HPDE6-E6E7 (cell line): Measurements from ENCODE around the gene FSTL5.

Experiments
- DNase-seq: peaks from one replicate; pipeline ENCODE4 v3.0.0; 2011; ENCODE audit warnings: missing footprints; ENCODE audit errors: extremely low spot score

Gene FSTL5

GRCh38 chr4:161714022-161714751, 449.6 kb downstream of the FSTL5 start:
- peak; percentile 54 for DNase-seq

DNA sequence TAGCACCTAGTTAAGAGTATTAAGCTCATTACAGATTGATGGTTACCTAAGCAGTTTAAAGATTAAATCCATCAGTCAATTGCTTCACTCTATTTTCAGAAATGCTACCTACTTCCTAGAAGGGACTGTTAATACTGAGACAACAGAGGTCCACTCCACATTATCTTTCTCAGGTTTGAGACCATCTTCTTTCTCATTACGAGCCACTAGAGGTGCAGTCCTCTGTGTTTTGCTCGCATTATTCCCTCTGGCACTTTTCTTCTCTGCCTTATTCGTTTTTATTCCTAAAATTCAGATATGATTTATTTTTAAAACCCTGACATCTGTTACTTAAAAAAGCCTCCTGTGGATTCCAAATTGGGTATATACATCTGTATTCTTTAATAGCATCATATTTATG, 459.1 kb downstream of the FSTL5 start:
- DNase-seq = no peak

- no peak for DNase-seq
Measured at GRCh38 chr4:161704040-161704439, 459.8 kb downstream of the FSTL5 start.

DNA sequence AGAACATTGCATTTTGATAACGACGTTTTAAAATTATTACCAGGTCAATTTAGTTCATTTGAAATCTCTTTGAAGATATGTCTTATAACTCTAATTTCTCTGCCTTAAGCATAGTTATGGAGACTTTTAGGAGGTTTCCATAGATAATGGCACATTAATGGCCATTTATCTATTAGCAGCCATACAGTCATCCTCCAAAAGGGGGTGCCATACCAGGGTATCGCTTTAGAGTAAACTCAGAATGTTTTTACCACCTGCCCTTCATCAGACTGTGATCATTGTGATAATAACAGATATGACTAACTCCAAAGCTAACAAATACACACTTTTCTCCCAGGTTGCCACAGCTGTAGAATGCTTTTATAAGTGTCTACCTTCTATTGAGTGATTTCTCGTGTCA, 461.5 kb downstream of the FSTL5 start:
- no peak for DNase-seq

- no peak for DNase-seq
Measured at GRCh38 chr4:161696944-161697343, 466.9 kb downstream of the FSTL5 start.

DNA sequence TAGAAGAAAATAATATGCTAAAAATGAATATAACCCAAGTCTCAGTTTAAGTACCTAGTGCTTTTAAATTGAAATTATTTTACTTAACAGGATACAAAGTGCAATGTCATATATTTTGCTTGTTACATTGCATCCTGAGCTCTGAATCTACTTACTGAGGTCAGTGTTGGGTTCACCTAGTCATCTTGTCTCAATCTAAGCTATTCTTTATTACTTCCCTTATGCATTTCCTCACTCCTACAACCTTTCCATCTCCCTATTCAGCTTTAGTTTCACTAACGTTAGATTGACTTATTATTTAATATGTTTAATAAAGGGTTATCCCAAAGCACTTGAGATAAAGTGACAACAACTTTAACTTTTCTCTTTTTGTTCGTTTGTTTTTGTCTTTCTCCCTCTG, 483.7 kb downstream of the FSTL5 start:
- DNase-seq = no peak

GRCh38 chr4:161664740-161665139, 499.1 kb downstream of the FSTL5 start:
- no peak for DNase-seq

GRCh38 chr4:161663844-161664243, 500.0 kb downstream of the FSTL5 start:
- no peak for DNase-seq

DNA sequence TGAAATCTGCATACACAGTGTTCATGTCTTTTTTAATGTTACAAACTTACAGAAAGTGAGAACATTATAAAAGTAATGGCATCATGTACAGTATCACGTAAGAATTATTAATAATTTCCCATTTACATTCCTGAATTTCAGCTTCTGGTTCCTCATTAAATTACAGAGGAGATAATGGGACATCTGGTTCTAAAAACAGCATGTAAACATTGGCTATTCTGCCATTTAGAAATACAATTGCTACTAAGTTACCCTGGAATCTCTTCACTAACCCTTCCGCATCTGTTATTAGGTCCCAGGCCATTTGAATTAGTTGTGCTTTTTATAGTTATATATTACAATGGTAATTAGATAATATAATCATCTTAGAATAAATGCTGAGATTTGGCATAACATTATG, 505.1 kb downstream of the FSTL5 start:
- no peak for DNase-seq

DNA sequence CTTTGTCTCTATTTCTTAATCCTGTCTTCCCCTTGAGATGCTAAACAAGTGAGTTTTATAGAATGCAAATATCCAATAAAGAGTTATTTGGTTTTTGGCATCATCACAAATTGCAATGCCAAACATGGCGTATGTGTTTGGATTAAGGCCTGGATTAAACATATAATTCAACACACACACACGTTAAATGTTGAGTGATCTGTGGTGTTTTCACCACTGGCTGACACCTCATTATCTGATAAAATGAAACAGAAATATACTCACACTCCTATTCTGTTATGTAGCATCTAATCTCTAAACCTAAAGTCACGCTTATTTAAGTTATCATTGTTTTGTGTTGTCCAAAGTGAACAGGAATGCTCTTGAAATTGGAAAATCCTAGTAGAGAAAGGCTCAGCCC, 506.2 kb downstream of the FSTL5 start:
- no peak for DNase-seq

GRCh38 chr4:161656594-161656993, 507.2 kb downstream of the FSTL5 start:
- no peak for DNase-seq

- no peak for DNase-seq
Measured at GRCh38 chr4:161655148-161655547, 508.7 kb downstream of the FSTL5 start.

DNA sequence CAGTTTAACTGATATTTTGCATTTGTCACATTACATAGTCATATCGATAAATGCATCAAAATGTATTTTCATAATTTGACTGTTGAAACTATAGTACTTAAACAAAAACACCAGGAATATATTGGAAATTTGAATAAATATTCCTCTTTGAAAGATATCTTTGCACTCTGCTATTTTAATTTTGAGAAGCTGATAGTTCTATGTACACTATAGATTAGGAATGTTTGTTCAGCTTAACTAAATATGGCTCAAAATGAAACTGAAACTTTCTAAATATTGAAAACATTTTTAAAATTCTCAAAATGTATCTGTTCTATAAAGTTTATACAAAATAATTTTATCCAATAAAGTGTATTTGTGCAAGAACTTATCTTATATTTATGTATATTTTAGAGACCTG, 510.1 kb downstream of the FSTL5 start:
- DNase-seq = no peak

DNA sequence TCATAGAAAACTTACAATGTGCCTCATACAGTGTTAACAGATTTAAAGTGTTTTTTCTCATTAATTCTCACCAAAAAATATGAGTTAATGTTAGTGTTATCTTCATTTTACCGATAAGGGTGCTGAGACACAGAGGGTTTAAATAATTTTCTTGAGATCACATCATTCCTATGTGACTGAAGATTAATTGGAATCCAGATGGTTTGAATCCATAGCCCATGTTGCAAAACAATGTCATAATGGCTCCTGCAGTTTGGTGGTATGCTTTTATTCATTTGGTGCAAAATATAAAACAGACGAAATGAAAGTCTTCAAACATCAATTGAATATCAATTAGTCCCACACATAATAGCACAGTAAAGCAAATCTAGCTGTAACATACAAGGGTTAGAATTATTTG, 512.2 kb downstream of the FSTL5 start:
- DNase-seq = no peak

DNA sequence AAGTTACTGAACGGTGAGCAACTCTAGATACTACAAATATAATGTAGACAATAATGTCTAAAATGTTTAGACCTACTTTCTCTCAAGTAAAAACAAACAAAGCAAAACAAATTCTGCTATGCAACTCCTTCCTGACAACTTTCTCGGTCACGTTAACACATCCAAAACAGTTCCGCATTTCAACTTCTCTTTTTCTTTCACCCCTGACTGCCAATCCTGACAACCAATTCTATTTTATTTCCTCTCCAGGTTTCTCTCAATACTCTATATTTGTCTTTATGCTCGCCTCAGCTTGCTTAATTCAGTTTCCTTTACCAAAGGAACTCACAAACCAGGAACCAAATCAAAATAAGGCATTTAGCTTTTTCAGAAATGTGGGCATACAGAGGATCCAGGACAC, 513.0 kb downstream of the FSTL5 start:
- no peak for DNase-seq

- DNase-seq = no peak
Measured at GRCh38 chr4:161647757-161648156, 516.0 kb downstream of the FSTL5 start.

GRCh38 chr4:161642708-161643107, 521.1 kb downstream of the FSTL5 start:
- no peak for DNase-seq

GRCh38 chr4:161629694-161630441, 533.9 kb downstream of the FSTL5 start:
- DNase-seq = no peak

- DNase-seq = no peak
Measured at GRCh38 chr4:161604516-161605300, 559.1 kb downstream of the FSTL5 start.

DNA sequence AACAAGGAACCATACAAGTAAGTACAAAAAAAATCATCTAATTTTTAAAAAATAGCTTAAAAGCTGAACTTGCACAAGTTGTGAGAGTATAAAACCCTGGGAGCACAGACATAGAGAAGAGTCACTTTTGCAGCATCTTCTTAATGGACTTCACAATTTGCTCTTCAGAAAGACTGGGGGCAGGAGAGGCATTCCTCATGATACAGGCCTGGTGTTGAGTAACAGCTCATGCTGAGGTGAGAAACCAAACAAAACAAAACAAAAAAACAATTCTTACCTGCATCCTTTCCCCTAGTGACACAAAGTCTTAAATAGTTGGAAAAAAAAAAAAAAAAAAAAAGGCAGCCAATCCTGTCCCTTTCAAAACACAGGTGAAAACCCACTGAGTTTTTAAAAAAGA, 562.8 kb downstream of the FSTL5 start:
- DNase-seq = no peak

DNA sequence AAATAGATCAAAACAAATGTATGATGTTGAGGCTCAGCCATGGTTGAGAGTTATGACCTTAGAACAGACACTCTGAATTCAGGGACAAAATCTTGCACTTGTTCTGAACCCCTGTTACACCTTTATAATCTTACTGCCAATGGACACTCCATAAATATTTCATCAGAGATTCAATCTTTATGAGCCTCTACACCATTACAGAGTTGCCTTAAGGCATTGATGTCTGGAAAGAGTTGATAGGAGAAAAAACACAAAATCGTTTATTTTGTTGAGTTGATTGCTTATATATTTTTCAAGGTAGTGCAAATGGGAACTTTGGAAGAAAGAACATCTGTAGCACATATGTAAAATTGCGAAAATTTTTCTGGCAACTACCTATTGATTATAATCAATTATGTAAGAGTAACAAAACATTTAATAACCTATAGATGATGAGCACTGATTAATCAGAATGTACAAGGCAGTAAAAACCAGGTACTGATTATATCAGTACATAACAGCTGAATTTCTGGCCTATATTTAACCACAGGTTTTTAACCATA, 568.5 kb downstream of the FSTL5 start:
- no peak for DNase-seq

DNA sequence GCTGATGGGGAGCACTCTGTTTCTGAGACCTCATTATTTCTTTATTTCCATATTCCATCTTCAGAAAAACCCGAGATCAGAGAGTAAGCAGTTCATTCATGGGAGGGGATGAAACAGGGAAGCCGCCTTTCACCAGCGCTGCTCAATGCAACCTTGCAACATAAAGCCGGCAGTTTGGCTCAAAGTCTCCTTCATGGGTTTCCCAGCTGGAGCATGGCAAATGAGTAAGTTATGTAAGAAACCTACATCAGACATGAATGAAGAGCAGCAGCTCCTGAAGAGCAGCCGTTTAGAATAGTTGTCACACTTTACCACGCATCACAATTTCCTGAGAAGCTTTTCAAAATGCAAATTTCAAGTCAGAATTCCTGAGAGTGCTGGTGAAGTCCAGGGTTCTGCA, 578.8 kb downstream of the FSTL5 start:
- no peak for DNase-seq
